Stimulated activated naive CD8-positive, alpha-beta T cell treated with anti-CD3 and anti-CD28 coated beads, Interleukin-15, amount 100 ng/mL, for 72 hours (primary cell): ENCODE measurements around the gene TCEA3.
"Not testable (repeated sequence)": the region's sequence is repeated elsewhere in the genome, so short reads cannot be mapped to it uniquely, and the experiment has no call there.

Experiments
- ATAC-seq: fragments of 150-1000 bp; cut with Tn5 transposase; 2 replicates; pipeline ENCODE4 v1.10.0; 2021; ENCODE audit warnings: mild to moderate bottlenecking, moderate library complexity
- DNase-seq, 2 donors: peaks; one replicate each; pipeline ENCODE4 v3.0.0; 2021 to 2022
- H3K27ac Mint-ChIP-seq, 2 donors: one replicate each; pipeline ENCODE4 v1.8.0; 2022; ENCODE audit warnings: mild to moderate bottlenecking in 2 of 2, mixed read lengths in 2 of 2, moderate library complexity in 2 of 2
- H3K27me3 Mint-ChIP-seq: one replicate; pipeline ENCODE4 v1.8.0; 2022; ENCODE audit warnings: mixed read lengths
- H3K4me1 Mint-ChIP-seq: one replicate; pipeline ENCODE4 v1.8.0; 2022; ENCODE audit warnings: mild to moderate bottlenecking, mixed read lengths
- H3K4me3 Mint-ChIP-seq, 2 donors: one replicate each; pipeline ENCODE4 v1.8.0; 2022; ENCODE audit warnings: mild to moderate bottlenecking in 2 of 2, mixed read lengths in 2 of 2, moderate library complexity in 1 of 2
- H3K9me3 Mint-ChIP-seq, 2 donors: one replicate each; pipeline ENCODE4 v1.8.0; 2022; ENCODE audit warnings: mixed read lengths in 2 of 2

TCEA3 gene

GRCh38 chr1:23394684-23395083, 29.9 kb downstream of the TCEA3 start:
- Mint-ChIP-seq H3K4me1 (peaks cover 7% of the 10 kb centered on the region), H3K27me3 (no peaks in the 10 kb centered on the region), H3K4me3 (no peak overlapping the region), H3K9me3 (no peaks in the 10 kb centered on the region), H3K27ac (no peak overlapping the region)
- DNase-seq: no peak
- no peak for ATAC-seq

- no peaks in the 10 kb centered on the region for H3K27me3 Mint-ChIP-seq
- no peak overlapping the region for H3K4me3 Mint-ChIP-seq
- DNase-seq: no peak
- H3K4me1 Mint-ChIP-seq: peaks cover 7% of the 10 kb centered on the region
- no peaks in the 10 kb centered on the region for H3K9me3 Mint-ChIP-seq
- no peak overlapping the region for H3K27ac Mint-ChIP-seq
- ATAC-seq: no peak
These were observed 30.4 kb downstream of the TCEA3 start for GRCh38 chr1:23394181-23394580.

- Mint-ChIP-seq H3K4me3 (no peak overlapping the region), H3K27me3 (no peaks in the 10 kb centered on the region), H3K27ac (no peak overlapping the region), H3K4me1 (peaks cover 7% of the 10 kb centered on the region), H3K9me3 (no peaks in the 10 kb centered on the region)
- DNase-seq (no peak), ATAC-seq (no peak)
These were observed 30.8 kb downstream of the TCEA3 start for GRCh38 chr1:23393706-23394105.

GRCh38 chr1:23392125-23392855, 32.3 kb downstream of the TCEA3 start:
- Mint-ChIP-seq H3K27me3 (no peaks in the 10 kb centered on the region), H3K27ac (no peak overlapping the region), H3K4me3 (no peak overlapping the region), H3K9me3 (no peaks in the 10 kb centered on the region), H3K4me1 (peaks cover 7% of the 10 kb centered on the region)
- ATAC-seq: no peak
- no peak for DNase-seq

DNA sequence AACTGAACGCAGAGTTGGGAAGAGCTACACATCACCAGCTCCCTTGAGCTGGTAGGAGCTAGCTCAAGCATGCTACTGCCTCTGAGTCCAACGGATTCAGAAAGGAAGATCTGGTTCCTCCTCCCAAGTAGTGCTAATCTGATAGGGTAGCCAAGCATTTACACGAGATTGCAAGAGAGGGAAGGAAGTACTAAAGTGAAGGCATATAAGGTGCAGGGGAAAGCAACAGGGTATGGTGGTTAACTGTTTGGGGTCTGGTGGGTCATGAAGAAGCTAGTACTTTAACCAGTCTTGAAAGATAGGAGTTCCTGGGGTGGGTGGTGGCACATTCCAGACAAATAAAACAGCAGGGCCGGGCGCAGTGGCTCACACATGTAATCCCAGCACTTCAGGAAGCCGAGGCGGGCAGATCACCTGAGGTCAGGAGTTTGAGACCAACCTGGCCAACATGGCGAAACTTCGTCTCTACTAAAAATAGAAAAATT, 34.7 kb downstream of the TCEA3 start:
- Mint-ChIP-seq H3K27me3 (no peaks in the 10 kb centered on the region), H3K4me1 (no peaks in the 10 kb centered on the region), H3K4me3 (no peak overlapping the region), H3K9me3 (no peaks in the 10 kb centered on the region), H3K27ac (no peak overlapping the region)
- ATAC-seq (no peak), DNase-seq (no peak)

DNA sequence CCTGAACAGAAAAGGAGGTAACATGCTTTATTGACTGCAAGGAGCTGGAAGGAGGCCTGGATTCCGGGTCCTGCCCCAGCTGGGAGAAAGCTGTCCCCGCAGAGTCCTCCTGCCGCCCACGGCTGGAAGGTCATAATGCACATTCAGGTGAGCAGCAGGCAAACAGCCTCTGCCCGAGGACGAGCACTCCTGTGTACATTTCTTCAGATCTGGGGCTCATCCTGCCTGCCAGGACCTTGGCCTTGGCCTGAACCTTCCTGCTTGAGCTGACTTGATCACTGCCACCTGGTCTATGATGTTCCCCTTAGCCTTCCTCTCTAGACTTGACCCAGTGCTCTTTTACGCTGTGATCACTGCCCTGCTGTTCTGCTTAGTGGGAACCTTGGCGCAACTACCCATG, 37.1 kb downstream of the TCEA3 start:
- H3K9me3 Mint-ChIP-seq: no peaks in the 10 kb centered on the region
- no peak overlapping the region for H3K4me3 Mint-ChIP-seq
- no peak for DNase-seq
- no peaks in the 10 kb centered on the region for H3K27me3 Mint-ChIP-seq
- no peaks in the 10 kb centered on the region for H3K4me1 Mint-ChIP-seq
- no peak for ATAC-seq
- H3K27ac Mint-ChIP-seq: no peak overlapping the region

GRCh38 chr1:23385119-23385621, 39.4 kb downstream of the TCEA3 start:
- ATAC-seq (no peak), DNase-seq (no peak)
- Mint-ChIP-seq H3K4me3 (no peak overlapping the region), H3K4me1 (no peaks in the 10 kb centered on the region), H3K27me3 (no peaks in the 10 kb centered on the region), H3K27ac (no peak overlapping the region), H3K9me3 (no peaks in the 10 kb centered on the region)

DNA sequence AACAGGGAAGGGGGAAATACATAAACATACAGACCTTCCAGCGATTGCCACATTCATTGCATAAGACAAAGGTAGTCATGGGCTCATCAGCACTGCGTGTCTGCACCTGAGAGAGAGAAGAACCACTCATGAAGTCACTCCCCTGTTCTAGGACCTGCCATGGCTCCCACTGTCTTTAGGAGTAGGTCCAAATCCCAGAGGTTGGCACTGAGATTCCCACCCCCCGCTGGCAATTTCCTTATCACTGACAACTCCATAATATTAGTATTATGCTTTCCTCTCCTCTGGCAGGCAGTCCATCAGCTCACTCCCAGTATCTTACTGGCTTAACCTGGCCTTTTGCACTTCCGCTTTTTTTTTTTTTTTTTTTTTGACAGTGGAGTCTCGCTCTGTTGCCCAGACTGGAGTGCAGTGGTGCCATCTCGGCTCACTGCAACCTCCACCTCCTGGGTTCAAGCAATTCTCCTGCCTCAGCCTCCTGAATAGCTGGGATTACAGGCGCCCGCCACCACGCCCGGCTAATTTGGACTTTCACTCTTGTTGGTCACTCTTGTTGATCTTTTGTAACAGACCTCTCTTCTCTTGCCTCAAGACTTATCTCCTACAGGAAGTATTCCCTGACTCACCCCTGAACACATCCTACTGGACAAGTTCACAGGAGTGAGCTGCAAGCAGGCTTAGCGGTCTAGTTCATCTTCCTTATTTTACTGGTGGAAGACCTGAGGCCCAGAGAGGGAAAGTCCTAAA, 40.1 kb downstream of the TCEA3 start:
- ATAC-seq (no peak), DNase-seq (no peak)
- H3K4me3 Mint-ChIP-seq: no peak overlapping the region
- H3K9me3 Mint-ChIP-seq: no peaks in the 10 kb centered on the region
- H3K27ac Mint-ChIP-seq: peak overlapping the region in 1 of 2 donors; percentile 21
- H3K27me3 Mint-ChIP-seq: no peaks in the 10 kb centered on the region
- no peaks in the 10 kb centered on the region for H3K4me1 Mint-ChIP-seq

DNA sequence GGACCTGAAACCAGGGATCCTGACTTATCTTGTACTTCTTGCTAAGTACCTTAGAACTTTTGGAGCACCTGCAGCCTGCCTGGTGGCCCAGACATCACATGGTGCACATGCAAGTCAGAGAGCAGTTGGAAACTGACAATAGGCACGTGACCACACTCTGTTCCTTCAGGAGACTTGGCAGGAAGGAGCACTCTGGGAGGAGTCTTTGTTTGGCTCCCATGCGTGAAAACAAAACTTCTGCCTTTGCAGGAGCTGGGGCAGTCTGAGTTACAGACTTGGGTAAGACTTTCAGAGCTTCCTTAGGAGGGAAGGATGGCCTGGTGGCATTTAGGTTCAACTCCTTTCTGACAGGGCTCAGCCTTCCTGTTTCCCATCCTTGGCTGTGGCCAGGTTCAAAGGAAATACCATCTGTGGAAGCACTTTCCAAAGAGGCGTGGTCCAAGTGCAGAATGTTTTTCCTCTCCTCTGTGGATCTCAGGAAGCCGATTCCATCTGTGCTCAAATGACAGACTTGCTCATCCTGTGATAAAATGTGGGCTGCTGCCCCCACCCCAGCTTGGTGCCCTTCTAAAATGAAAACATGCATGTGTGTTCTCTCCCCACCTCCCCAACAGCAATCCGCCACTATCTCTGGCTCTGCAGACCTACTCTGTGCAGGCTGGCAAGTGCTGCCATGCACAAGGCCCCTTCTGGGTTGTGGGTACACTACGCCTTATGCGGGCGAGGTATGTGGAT, 40.8 kb downstream of the TCEA3 start:
- ATAC-seq (no peak), DNase-seq (no peak)
- Mint-ChIP-seq H3K27me3 (no peaks in the 10 kb centered on the region), H3K4me1 (no peaks in the 10 kb centered on the region), H3K27ac (no peak overlapping the region), H3K9me3 (no peaks in the 10 kb centered on the region), H3K4me3 (no peak overlapping the region)

DNA sequence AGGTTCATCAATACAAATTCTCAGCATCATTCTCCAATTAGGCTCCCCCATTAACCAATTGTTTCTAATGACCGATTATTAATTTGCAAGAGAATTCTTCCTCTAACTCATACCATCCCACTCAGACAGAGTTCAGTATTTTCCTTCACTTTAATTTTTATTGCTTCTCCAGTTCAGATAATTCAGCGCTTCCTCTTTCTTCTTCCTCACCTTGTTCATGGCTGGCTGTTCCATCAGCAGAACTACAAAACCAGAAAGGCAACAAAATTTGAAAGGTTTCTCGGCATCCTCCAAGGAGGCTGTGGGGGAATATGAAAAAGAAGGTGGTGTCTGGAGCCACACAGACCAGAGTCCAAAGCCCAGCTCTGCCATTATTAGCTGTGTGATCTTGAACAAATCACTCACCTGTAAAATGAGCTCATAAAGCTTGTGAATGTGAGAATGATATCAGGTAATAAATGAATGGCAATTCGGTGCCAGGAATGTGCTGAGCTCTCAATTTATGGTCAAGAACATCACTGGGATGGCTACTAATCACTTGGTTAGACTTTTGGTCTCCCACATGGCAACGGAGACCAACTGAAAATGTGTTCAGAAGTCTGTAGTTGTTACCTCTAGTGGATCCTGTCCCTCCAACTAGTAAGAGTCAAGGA, 43.2 kb downstream of the TCEA3 start:
- H3K4me3 Mint-ChIP-seq: no peak overlapping the region
- H3K9me3 Mint-ChIP-seq: no peaks in the 10 kb centered on the region
- no peak overlapping the region for H3K27ac Mint-ChIP-seq

GRCh38 chr1:23380719-23381118, 43.8 kb downstream of the TCEA3 start:
- Mint-ChIP-seq H3K4me3 (no peak overlapping the region), H3K4me1 (no peaks in the 10 kb centered on the region), H3K27ac (peak overlapping the region in 1 of 2 donors; percentile 19), H3K9me3 (no peaks in the 10 kb centered on the region), H3K27me3 (no peaks in the 10 kb centered on the region)
- DNase-seq: no peak
- ATAC-seq: no peak

More for the DNA sequence above, 43.2 kb downstream of the TCEA3 start:
- no peaks in the 10 kb centered on the region for H3K4me1 Mint-ChIP-seq
- DNase-seq (no peak), ATAC-seq (no peak)
- H3K27me3 Mint-ChIP-seq: no peaks in the 10 kb centered on the region

GRCh38 chr1:23380236-23380635, 44.3 kb downstream of the TCEA3 start:
- H3K4me3 Mint-ChIP-seq, ATAC-seq, DNase-seq, H3K4me1 Mint-ChIP-seq, H3K9me3 Mint-ChIP-seq, H3K27me3 Mint-ChIP-seq: not testable (repeated sequence)
- H3K27ac Mint-ChIP-seq: peak overlapping the region in 1 of 2 donors; percentile 78

- ATAC-seq (no peak), DNase-seq (no peak)
- Mint-ChIP-seq H3K4me1 (peaks cover 1% of the 10 kb centered on the region), H3K4me3 (no peak overlapping the region), H3K27me3 (no peaks in the 10 kb centered on the region), H3K9me3 (no peaks in the 10 kb centered on the region), H3K27ac (no peak overlapping the region)
These were observed 47.4 kb downstream of the TCEA3 start for GRCh38 chr1:23376890-23377811.

- H3K27me3 Mint-ChIP-seq, H3K27ac Mint-ChIP-seq: not testable (repeated sequence)
These were observed 50.3 kb downstream of the TCEA3 start for GRCh38 chr1:23374079-23374735.

More at GRCh38 chr1:23374079-23374735, 50.3 kb downstream of the TCEA3 start:
- not testable (repeated sequence) for H3K4me3 Mint-ChIP-seq, ATAC-seq, DNase-seq, H3K9me3 Mint-ChIP-seq
- peaks cover 29% of the 10 kb centered on the region for H3K4me1 Mint-ChIP-seq
